A549 (cell line): ENCODE results near the gene KCNQ1. TPM values are rescaled to one million over a fixed set of nuclear protein-coding genes. Genes with fewer than 3 reads are reported as not detected.

Source experiments
- ATAC-seq, 2 experiments: fragments of 200-7000 bp in 1 of 2; fragments of >200 bp in 1 of 2; cut with Nextera tagmentation in 1 of 2; cut with Tn5 transposase in 1 of 2; 3 replicates each; pipeline versions ENCODE4 v1.8.0 to v1.9.1; 2018 to 2020; ENCODE audit warnings: mild to moderate bottlenecking in 1 of 2, moderate library complexity in 1 of 2
- CTCF ChIA-PET: fragments of 300-600 bp; sonication (Branson Sonifier 250); formaldehyde crosslinking; extraction: SDS; loops from one replicate; lab custom pipeline; 2021; ENCODE audit warnings: antibody characterized with exemption, inconsistent platforms; lab: Yijun Ruan, JAX
- POLR2A ChIA-PET: fragments of 350-600 bp; formaldehyde crosslinking; extraction: SDS; loops from one replicate; lab custom pipeline; 2021; ENCODE audit warnings: antibody characterized with exemption, inconsistent platforms; lab: Yijun Ruan, JAX
- DNase-seq, 2 experiments: peaks; one replicate each; pipeline versions ENCODE4 v3.0.0 to v3.0.0-alpha.2; 2011 to 2016; ENCODE audit warnings: low read depth in 1 of 2, low spot score in 1 of 2
- FAIRE-seq: peaks from 2 replicates; lab custom pipeline; 2011; peaks lifted over from hg19 to GRCh38; lab: Jason Lieb, UNC
- H3K27ac ChIP-seq, 2 experiments: fragments of >200 bp; sonication (Bioruptor Twin); formaldehyde crosslinking; 3 replicates each; pipeline ENCODE4 v1.5.1; 2016 to 2017
- H3K4me1 ChIP-seq: fragments of >200 bp; sonication (Bioruptor Twin); formaldehyde crosslinking; 3 replicates; pipeline ENCODE4 v1.6.1; 2016
- H3K4me2 ChIP-seq: fragments of >200 bp; sonication (Bioruptor Twin); formaldehyde crosslinking; 3 replicates; pipeline ENCODE4 v1.6.1; 2016
- H3K4me3 ChIP-seq: fragments of >200 bp; sonication (Bioruptor Twin); formaldehyde crosslinking; 3 replicates; pipeline ENCODE4 v1.5.1; 2016
- H3K9me3 ChIP-seq: fragments of >200 bp; sonication (Bioruptor Twin); formaldehyde crosslinking; 3 replicates; pipeline ENCODE4 v1.6.1; 2016
- BHLHE40 ChIP-seq: IDR thresholded peaks from 2 replicates; pipeline ENCODE4 v1.6.1; 2012; ENCODE audit warnings: low read depth, low read length, inconsistent platforms
- CBX2 ChIP-seq: fragments of 200-600 bp; sonication (generic); IDR thresholded peaks from 2 replicates; pipeline ENCODE4 v1.6.1; 2016; ENCODE audit warnings: low read depth, mild to moderate bottlenecking, borderline replicate concordance
- CBX8 ChIP-seq: fragments of 200-600 bp; sonication (generic); IDR thresholded peaks from 2 replicates; pipeline ENCODE4 v1.6.1; 2016
- CEBPB ChIP-seq, 2 experiments: fragments of >200 bp in 1 of 2; sonication (Bioruptor Twin) in 1 of 2; formaldehyde crosslinking in 1 of 2; IDR thresholded peaks; 2 replicates each; pipeline ENCODE4 v1.6.1; 2012 to 2016
- EHF ChIP-seq: fragments of 250-450 bp; sonication (Bioruptor Pico); IDR thresholded peaks from 2 replicates; pipeline ENCODE4 v1.5.0; 2020; ENCODE audit warnings: mild to moderate bottlenecking
- EP300 ChIP-seq, 2 experiments: fragments of >200 bp; sonication (Bioruptor Twin); formaldehyde crosslinking; IDR thresholded peaks; 2 replicates in 1 of 2; 3 replicates in 1 of 2; pipeline ENCODE4 v1.6.1; 2016 to 2017
- FOSB ChIP-seq: fragments of 250-450 bp; sonication (Bioruptor Pico); IDR thresholded peaks from 2 replicates; pipeline ENCODE4 v1.5.0; 2020; ENCODE audit warnings: mild to moderate bottlenecking, moderate library complexity
- FOXS1 ChIP-seq: fragments of 250-450 bp; sonication (Bioruptor Pico); IDR thresholded peaks from 2 replicates; pipeline ENCODE4 v1.5.0; 2020; ENCODE audit warnings: mild to moderate bottlenecking, moderate library complexity
- HOXA7 ChIP-seq: fragments of 250-450 bp; sonication (Bioruptor Pico); IDR thresholded peaks from 2 replicates; pipeline ENCODE4 v1.5.0; 2020; ENCODE audit warnings: mild to moderate bottlenecking, moderate library complexity
- HOXB5 ChIP-seq: fragments of 250-450 bp; sonication (Bioruptor Pico); IDR thresholded peaks from 2 replicates; pipeline ENCODE4 v1.5.0; 2020; ENCODE audit warnings: mild to moderate bottlenecking, moderate library complexity
- JUN ChIP-seq, 2 experiments: fragments of >200 bp; sonication (Bioruptor Twin); formaldehyde crosslinking; IDR thresholded peaks; 2 replicates in 1 of 2; 3 replicates in 1 of 2; pipeline ENCODE4 v1.6.1; 2016 to 2017
- MAFK ChIP-seq: fragments of 450-650 bp; IDR thresholded peaks from 2 replicates; pipeline ENCODE4 v1.6.1; 2014; ENCODE audit not compliant: partially characterized antibody
- NPAS2 ChIP-seq: fragments of 250-450 bp; sonication (Bioruptor Pico); IDR thresholded peaks from 2 replicates; pipeline ENCODE4 v1.8.0; 2022; ENCODE audit warnings: mild to moderate bottlenecking, moderate library complexity, borderline replicate concordance
- NR3C1 ChIP-seq: fragments of >200 bp; sonication (Bioruptor Twin); formaldehyde crosslinking; IDR thresholded peaks from 3 replicates; pipeline ENCODE4 v1.6.1; 2017
- RAD21 ChIP-seq, 2 experiments: fragments of >200 bp in 1 of 2; sonication (Bioruptor Twin) in 1 of 2; formaldehyde crosslinking in 1 of 2; IDR thresholded peaks in 1 of 2; conservative IDR thresholded peaks in 1 of 2; 2 replicates in 1 of 2; 3 replicates in 1 of 2; pipeline ENCODE4 v1.6.1; 2012 to 2018; ENCODE audit warnings: inconsistent platforms in 1 of 2
- RNF2 ChIP-seq: fragments of 200-600 bp; sonication (generic); IDR thresholded peaks from 2 replicates; pipeline ENCODE4 v1.6.1; 2016; ENCODE audit warnings: low read depth, mild to moderate bottlenecking, antibody characterized with exemption, moderate library complexity, borderline replicate concordance
- SMC3 ChIP-seq: fragments of >200 bp; sonication (Bioruptor Twin); formaldehyde crosslinking; IDR thresholded peaks from 3 replicates; pipeline ENCODE4 v1.6.1; 2018; ENCODE audit warnings: inconsistent platforms
- TFCP2L1 ChIP-seq: fragments of 250-450 bp; sonication (Bioruptor Pico); IDR thresholded peaks from 2 replicates; pipeline ENCODE4 v1.5.0; 2021; ENCODE audit warnings: mild to moderate bottlenecking
- ZC3H11A ChIP-seq: fragments of 450-650 bp; IDR thresholded peaks from 2 replicates; pipeline ENCODE4 v1.6.1; 2014; ENCODE audit warnings: antibody characterized with exemption, mild to moderate bottlenecking
- WGBS: methylation state at CpG from one replicate; pipeline ENCODE4 v1.1.6; 2017; ENCODE audit errors: missing lambda C conversion rate; 5-methylcytosine and 5-hydroxymethylcytosine counted together
- polyA plus RNA-seq, 4 experiments: library from polyadenylated mRNA; depleted of rRNA in 3 of 4; stranded (reverse); fragments of >200 nt; fragmentation: RNase III in 1 of 4; extraction: RNeasy Plus Mini Kit Qiagen cat#74134 plus additional on column Dnase treatment in 1 of 4; gene quantifications; 2 replicates in 3 of 4; 3 replicates in 1 of 4; pipeline ENCODE4 v1.2.3, GENCODE V29; 2011 to 2017
- TF ChIP-seq, protein P1 (sequence below): fragments of >200 bp; sonication (Bioruptor Twin); formaldehyde crosslinking; IDR thresholded peaks from 3 replicates; pipeline ENCODE4 v1.6.1; 2016
- TF ChIP-seq, protein P2 (sequence below): IDR thresholded peaks from 2 replicates; pipeline ENCODE4 v1.6.1; 2012; ENCODE audit warnings: low read depth, borderline replicate concordance
- TF ChIP-seq, protein P3 (sequence below): fragments of 150-350 bp; IDR thresholded peaks from 2 replicates; pipeline ENCODE4 v1.6.1; 2014; ENCODE audit warnings: low read depth, mild to moderate bottlenecking, low read length

KCNQ1 gene
- polyA plus RNA-seq, 2 of the 4 experiments (the other 2 are of a cell fraction), result 0.14 to 0.17 TPM

- Histone ChIP-seq H3K4me1 (no peaks in the 10 kb centered on the region), H3K9me3 (no peaks in the 10 kb centered on the region), H3K4me3 (no peak overlapping the region), H3K4me2 (no peak overlapping the region), H3K27ac (no peak overlapping the region)
- ATAC-seq (no peak), FAIRE-seq (no peak), DNase-seq (no peak)
- 34% methylated on average over 14 of the region's 26 CpGs for WGBS
- POLR2A ChIA-PET, result no interaction called here
- CTCF ChIA-PET, result interaction anchor here (0.7 to 2.8 kb wide), 6 partner anchors 9 to 151 kb away, joined by 3 to 15 read pairs (median 3); no protein-coding TSS in a partner anchor
- TF ChIP-seq RNF2, result no peak
- no peak for TF ChIP-seq NPAS2 (CRISPR knock-in tag)
- no peak for TF ChIP-seq BHLHE40
- no peak for TF ChIP-seq RAD21 (conservative IDR thresholded peaks at IDR 0.05 in 1 of 2, IDR thresholded peaks at IDR 0.05 in 1 of 2)
Measured at GRCh38 chr11:2449548-2450320, 4.9 kb downstream of the KCNQ1 start.

DNA sequence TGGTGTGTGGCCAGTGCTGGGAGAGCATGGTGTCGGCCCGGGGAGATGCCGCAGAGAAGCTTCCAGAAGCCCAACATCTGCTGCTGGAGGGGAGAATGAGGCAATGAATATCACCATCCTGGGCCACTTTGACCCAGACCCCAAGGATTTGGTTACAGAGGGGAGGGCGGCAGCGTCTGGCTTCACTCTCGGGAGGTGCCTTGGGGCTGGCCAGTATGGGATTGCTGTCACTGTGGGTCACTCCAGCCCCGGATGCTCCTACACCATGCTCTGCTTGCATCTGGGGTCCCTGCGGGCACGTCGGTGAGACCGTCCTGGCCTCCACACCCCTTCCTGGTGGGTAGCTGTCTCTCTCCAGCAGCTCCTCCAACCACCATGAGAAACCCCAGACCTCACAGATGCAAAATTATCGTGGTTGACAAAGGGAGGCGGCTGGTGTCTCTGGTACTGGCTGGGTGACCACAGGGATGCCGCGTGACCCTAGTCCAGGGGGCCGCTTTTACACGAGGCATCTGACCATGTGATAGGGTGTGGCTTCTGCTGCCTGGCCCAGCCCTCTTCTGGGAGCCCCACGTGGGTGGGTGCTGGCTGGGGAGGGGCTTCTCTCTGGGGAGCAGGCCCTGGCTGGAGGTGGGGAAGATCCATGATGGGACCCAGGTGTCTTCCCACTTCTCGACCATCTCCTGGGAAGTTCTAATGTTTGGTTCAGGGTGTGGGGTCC lies 5.7 kb downstream of the KCNQ1 start:
- no peak for DNase-seq
- no peak overlapping the region for H3K27ac ChIP-seq
- H3K4me1 ChIP-seq, result no peaks in the 10 kb centered on the region
- H3K9me3 ChIP-seq, result no peaks in the 10 kb centered on the region
- FAIRE-seq, result no peak
- TF ChIP-seq NR3C1 (no peak), EP300 (IDR thresholded peaks at IDR 0.05) (no peak)
- TF ChIP-seq, protein P1, sequence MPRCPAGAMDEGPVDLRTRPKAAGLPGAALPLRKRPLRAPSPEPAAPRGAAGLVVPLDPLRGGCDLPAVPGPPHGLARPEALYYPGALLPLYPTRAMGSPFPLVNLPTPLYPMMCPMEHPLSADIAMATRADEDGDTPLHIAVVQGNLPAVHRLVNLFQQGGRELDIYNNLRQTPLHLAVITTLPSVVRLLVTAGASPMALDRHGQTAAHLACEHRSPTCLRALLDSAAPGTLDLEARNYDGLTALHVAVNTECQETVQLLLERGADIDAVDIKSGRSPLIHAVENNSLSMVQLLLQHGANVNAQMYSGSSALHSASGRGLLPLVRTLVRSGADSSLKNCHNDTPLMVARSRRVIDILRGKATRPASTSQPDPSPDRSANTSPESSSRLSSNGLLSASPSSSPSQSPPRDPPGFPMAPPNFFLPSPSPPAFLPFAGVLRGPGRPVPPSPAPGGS, result no peak
- TF ChIP-seq, all 56 proteins: peak for 0
- CTCF ChIA-PET, result interaction anchor here (0.7 to 2.8 kb wide), 4 partner anchors 8 to 152 kb away, joined by 3 to 15 read pairs (median 3); no protein-coding TSS in a partner anchor
- ATAC-seq, result no peak
- Histone ChIP-seq H3K4me3 (no peak overlapping the region), H3K4me2 (no peak overlapping the region)
- POLR2A ChIA-PET, result no interaction called here
- 66% methylated on average over 16 of the region's 19 CpGs for WGBS

GRCh38 chr11:2451336-2451735 lies 6.5 kb downstream of the KCNQ1 start:
- POLR2A ChIA-PET, result no interaction called here
- DNase-seq (no peak), FAIRE-seq (no peak), ATAC-seq (no peak)
- H3K27ac ChIP-seq, result no peak overlapping the region
- H3K4me2 ChIP-seq, result no peak overlapping the region
- no peaks in the 10 kb centered on the region for H3K4me1 ChIP-seq
- H3K9me3 ChIP-seq, result no peaks in the 10 kb centered on the region
- H3K4me3 ChIP-seq, result no peak overlapping the region
- WGBS, result 50% methylated on average over 10 of the region's 15 CpGs
- TF ChIP-seq EHF, result no peak
- TF ChIP-seq, protein P2, sequence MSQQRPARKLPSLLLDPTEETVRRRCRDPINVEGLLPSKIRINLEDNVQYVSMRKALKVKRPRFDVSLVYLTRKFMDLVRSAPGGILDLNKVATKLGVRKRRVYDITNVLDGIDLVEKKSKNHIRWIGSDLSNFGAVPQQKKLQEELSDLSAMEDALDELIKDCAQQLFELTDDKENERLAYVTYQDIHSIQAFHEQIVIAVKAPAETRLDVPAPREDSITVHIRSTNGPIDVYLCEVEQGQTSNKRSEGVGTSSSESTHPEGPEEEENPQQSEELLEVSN, result no peak
- TF ChIP-seq MAFK, result no peak
- CTCF ChIA-PET, result interaction anchor here (1.6 to 2.0 kb wide), 2 partner anchors 31 to 80 kb away, joined by 7 to 14 read pairs; no protein-coding TSS in a partner anchor

DNA sequence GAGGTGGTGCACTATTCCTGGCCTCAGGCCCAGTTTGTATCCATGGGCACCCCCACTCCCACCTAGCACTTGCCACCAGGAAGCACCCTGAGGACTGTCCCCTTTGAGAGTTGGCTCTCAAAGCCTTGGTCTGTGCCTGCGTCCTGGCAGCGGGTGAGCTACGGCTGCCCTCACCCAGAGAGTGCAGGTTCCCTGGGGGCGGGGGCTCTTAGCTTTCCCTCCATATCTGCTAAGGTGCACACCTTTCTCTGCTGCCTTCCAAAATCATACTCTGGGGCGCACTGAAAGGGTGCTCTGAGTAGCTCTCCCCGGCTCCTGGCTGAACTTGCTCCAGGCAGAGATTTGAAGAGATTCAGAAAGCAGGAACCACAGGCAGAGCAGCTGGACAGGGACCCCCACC lies 7.1 kb downstream of the KCNQ1 start:
- Histone ChIP-seq H3K4me3 (no peak overlapping the region), H3K4me1 (no peaks in the 10 kb centered on the region), H3K27ac (no peak overlapping the region), H3K4me2 (no peak overlapping the region), H3K9me3 (no peaks in the 10 kb centered on the region)
- FAIRE-seq (no peak), DNase-seq (no peak), ATAC-seq (no peak)
- POLR2A ChIA-PET, result no interaction called here
- CTCF ChIA-PET, result interaction anchor here (1.2 to 2.0 kb wide), 3 partner anchors 13 to 80 kb away, joined by 3 to 14 read pairs (median 7); no protein-coding TSS in a partner anchor
- WGBS, result 7% methylated on average over 2 of the region's 6 CpGs
- TF ChIP-seq, protein P1, result no peak
- TF ChIP-seq JUN (IDR thresholded peaks at IDR 0.05) (no peak), SMC3 (no peak), CBX8 (no peak), FOSB (CRISPR knock-in tag) (no peak), CBX2 (no peak), HOXB5 (CRISPR knock-in tag) (no peak), HOXA7 (CRISPR knock-in tag) (no peak), ZC3H11A (no peak), FOXS1 (CRISPR knock-in tag) (no peak), CEBPB (IDR thresholded peaks at IDR 0.05) (no peak), TFCP2L1 (CRISPR knock-in tag) (no peak)
- TF ChIP-seq, protein P3, sequence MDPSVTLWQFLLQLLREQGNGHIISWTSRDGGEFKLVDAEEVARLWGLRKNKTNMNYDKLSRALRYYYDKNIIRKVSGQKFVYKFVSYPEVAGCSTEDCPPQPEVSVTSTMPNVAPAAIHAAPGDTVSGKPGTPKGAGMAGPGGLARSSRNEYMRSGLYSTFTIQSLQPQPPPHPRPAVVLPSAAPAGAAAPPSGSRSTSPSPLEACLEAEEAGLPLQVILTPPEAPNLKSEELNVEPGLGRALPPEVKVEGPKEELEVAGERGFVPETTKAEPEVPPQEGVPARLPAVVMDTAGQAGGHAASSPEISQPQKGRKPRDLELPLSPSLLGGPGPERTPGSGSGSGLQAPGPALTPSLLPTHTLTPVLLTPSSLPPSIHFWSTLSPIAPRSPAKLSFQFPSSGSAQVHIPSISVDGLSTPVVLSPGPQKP, result no peak
